Hepatic stellate cell (primary cell): ENCODE measurements around the gene AGT.
A peak's percentile ranks its signal among the peaks of the same experiment; 100 is the strongest.

Experiments
- DNase-seq: peaks from one replicate; pipeline ENCODE4 v3.0.0; 2011; ENCODE audit warnings: low spot score

The AGT gene

DNA sequence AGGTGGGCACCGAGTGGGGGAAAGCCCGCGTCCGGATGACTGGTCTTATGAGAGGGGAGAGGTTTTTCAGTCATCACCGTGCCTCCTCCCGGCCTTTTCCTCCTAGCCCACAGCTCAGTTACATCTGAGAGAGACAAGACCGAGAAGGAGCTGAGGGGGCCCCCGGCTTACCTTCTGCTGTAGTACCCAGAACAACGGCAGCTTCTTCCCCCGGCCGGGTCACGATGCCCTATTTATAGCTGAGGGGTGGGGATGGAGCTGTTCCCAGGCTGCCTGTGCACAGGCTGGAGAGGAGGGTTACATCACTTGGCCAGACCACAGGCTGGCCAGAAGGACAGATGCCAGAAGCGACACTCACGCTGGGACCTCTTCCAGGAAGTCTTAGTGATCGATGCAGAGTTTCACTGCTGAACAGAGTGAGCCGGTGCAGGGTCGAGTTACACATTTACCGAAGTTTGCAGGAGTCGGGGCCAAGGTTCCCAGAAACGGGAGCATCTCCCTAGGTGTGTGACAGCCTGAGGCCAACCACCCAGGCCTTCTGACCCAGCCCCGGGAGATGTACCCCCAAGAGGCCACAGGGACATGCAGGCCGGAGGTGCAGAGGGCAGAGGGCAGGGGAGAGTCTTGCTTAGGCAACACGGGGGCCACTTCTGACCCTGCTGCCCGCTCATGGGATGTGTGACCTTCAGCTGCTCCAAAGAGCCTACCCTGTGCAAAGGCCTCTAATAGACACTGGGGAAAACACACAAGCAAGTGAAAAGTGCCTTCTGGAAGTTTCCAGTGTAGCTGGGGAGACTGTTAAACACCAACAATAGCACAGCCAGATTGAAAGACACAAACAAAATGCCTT is at the start of gene AGT:
AGT (minus strand) TSS at position 208 of the 850 bp plus-strand sequence. CDS start 3,299 bp downstream, outside the sequence.
- DNase-seq, result peak; percentile 87

GRCh38 chr1:230761443-230762167 is 47.7 kb upstream of the AGT start:
- DNase-seq, result no peak

- no peak for DNase-seq
These were observed 46.5 kb upstream of the AGT start for GRCh38 chr1:230760360-230760827.

- no peak for DNase-seq
These were observed 45.6 kb upstream of the AGT start for GRCh38 chr1:230759369-230760065.

DNA sequence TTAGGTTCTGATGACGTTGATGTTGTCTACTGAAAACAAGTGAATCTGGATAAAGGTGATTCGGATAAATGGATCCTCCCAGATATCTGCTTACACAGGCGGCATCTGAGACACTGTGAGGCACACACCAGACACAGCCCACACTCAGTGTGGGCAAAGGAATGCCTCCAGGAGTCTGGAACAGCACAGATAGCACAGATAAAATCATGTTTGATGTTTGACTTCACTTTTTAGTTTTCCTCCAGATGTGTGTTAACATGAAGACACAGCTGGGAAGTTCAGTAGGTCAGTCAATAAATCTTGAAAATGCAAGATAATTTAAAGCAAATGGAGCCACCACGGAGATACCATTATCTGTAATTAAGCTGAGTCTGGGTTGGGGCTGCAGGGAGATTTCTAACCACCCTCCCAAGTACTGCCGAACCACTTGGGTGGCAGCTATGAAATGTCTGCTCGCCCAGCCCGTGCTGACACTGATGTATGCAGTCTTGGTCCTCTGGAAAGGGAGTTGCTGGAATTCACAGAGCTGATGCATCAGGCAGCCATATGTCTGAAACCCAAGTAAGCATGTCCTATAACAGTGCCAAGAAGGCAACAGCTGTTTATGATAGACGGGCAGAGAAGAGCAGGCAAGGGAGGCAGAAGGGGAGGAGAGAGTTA is 44.9 kb upstream of the AGT start:
- no peak for DNase-seq

GRCh38 chr1:230757856-230758708 is 44.2 kb upstream of the AGT start:
- no peak for DNase-seq

- DNase-seq, result peak; percentile 80
These were observed 40.9 kb upstream of the AGT start for GRCh38 chr1:230754796-230755195.

GRCh38 chr1:230753586-230754251 is 39.8 kb upstream of the AGT start:
- DNase-seq, result peak; percentile 27

GRCh38 chr1:230753191-230753585 is 39.3 kb upstream of the AGT start:
- DNase-seq, result no peak

GRCh38 chr1:230752407-230752806 is 38.5 kb upstream of the AGT start:
- DNase-seq, result no peak

- DNase-seq, result no peak
These were observed 37.2 kb upstream of the AGT start for GRCh38 chr1:230750986-230751625.

- no peak for DNase-seq
These were observed 36.7 kb upstream of the AGT start for GRCh38 chr1:230750576-230750975.

- no peak for DNase-seq
These were observed 35.7 kb upstream of the AGT start for GRCh38 chr1:230749635-230750034.

GRCh38 chr1:230749150-230749549 is 35.2 kb upstream of the AGT start:
- no peak for DNase-seq

GRCh38 chr1:230747890-230748800 is 34.2 kb upstream of the AGT start:
- DNase-seq, result no peak

GRCh38 chr1:230747127-230747730 is 33.3 kb upstream of the AGT start, which contains the start of gene CAPN9:
Gene CAPN9 (plus strand): TSS chr1:230747388. CDS start chr1:230747497, 109 bp downstream.
- no peak for DNase-seq

DNA sequence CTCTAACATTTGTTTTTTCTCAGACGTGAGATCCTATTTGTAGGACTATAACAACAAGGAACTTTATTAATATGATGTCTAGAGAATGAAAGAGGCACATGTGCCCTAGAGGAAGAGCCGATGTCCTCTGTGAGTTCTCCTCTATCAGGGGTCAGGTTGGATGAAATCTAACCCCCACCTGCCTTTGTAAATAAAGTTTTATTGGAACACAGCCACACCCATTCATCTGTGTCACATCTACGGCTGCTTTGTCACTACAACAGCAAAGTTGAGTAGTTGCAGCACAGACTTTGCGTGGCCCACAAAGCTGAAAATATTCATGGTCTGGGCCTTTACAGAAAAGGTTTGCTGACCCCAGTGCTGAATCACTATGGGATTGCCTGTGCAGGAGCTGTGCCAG is 32.7 kb upstream of the AGT start:
- no peak for DNase-seq

DNA sequence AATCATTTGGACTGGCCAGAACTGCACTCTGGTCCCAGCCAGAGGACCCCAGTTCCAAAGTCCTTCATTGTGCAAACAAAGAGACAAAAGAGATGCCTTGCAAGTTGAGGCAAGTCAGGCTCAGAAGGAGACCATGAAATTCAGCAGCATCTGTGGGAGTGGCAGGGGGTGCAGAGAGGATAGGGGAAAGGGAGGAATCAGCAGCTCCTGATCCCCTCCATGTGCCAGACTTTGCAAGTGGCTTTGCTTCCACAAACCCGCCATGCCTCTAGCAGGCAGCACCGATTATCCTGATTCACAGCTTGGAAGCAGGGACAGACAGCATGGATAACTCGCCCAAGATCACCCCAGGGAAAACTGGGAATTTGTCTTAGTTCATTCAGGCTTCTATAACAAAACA is 31.1 kb upstream of the AGT start:
- no peak for DNase-seq
